Measurements from ENCODE around the gene TRIM38.

DNA sequence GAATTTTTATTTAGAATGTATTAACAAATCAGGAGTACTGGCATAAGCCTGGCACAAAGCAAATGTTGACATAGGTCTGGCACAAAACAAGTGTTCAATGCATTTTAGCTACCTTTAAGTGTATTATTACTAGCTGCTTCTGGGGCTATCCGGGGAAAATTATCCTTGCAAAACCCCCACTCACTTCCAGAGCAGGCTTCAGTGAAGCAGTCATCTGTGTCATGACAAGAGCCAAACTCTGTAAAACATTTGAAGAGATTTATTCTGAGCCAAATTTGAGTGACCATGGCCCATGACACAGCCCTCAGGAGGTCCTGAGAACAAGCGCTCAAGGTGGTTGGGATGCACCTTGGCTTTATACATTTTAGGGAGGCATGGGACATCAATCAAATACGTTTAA lies 6.4 kb upstream of the TRIM38 start:
- TF ChIP-seq, protein P1, sequence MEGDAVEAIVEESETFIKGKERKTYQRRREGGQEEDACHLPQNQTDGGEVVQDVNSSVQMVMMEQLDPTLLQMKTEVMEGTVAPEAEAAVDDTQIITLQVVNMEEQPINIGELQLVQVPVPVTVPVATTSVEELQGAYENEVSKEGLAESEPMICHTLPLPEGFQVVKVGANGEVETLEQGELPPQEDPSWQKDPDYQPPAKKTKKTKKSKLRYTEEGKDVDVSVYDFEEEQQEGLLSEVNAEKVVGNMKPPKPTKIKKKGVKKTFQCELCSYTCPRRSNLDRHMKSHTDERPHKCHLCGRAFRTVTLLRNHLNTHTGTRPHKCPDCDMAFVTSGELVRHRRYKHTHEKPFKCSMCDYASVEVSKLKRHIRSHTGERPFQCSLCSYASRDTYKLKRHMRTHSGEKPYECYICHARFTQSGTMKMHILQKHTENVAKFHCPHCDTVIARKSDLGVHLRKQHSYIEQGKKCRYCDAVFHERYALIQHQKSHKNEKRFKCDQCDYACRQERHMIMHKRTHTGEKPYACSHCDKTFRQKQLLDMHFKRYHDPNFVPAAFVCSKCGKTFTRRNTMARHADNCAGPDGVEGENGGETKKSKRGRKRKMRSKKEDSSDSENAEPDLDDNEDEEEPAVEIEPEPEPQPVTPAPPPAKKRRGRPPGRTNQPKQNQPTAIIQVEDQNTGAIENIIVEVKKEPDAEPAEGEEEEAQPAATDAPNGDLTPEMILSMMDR (IDR thresholded peaks at IDR 0.05) = no peak
- no peak for TF ChIP-seq POLR2AphosphoS5 (IDR thresholded peaks at IDR 0.05; ENCODE audit: insufficient read depth in 1 of 2, low read depth in 1 of 2)
